HepG2 (cell line): ENCODE data around the gene TWNK. TPM values are rescaled to one million over a fixed set of nuclear protein-coding genes. Genes with fewer than 3 reads are reported as not detected.

Source experiments
- BHLHE40 ChIP-seq: IDR thresholded peaks from 2 replicates; pipeline ENCODE4 v1.6.1; 2011; ENCODE audit warnings: low read length, improper control_type of control experiment
- GATAD2A ChIP-seq: IDR thresholded peaks from 2 replicates; pipeline ENCODE4 v1.6.1; 2016
- HDAC2 ChIP-seq: sonication (generic); formaldehyde crosslinking; IDR thresholded peaks from 2 replicates; pipeline ENCODE4 v1.4.0; 2020; ENCODE audit warnings: missing genetic modification reagents
- HNRNPK ChIP-seq: fragments of 200-400 bp; formaldehyde crosslinking; IDR thresholded peaks from 2 replicates; pipeline ENCODE4 v1.6.1; 2018; ENCODE audit warnings: low read length, low read depth, moderate library complexity, mild to moderate bottlenecking; ENCODE audit not compliant: poor library complexity, severe bottlenecking
- KDM5B ChIP-seq: sonication (generic); formaldehyde crosslinking; IDR thresholded peaks from 2 replicates; pipeline ENCODE4 v1.4.0; 2020; ENCODE audit warnings: missing genetic modification reagents, mild to moderate bottlenecking, borderline replicate concordance
- MAZ ChIP-seq, 2 experiments: sonication (generic) in 1 of 2; formaldehyde crosslinking in 1 of 2; IDR thresholded peaks; 2 replicates each; pipeline versions ENCODE4 v1.5.0 to v1.6.1; 2012 to 2020; ENCODE audit warnings: low read depth in 2 of 2, mild to moderate bottlenecking in 2 of 2, borderline replicate concordance in 1 of 2, improper control_type of control experiment in 1 of 2, low read length in 1 of 2, missing genetic modification reagents in 1 of 2, moderate library complexity in 1 of 2
- MXD4 ChIP-seq: IDR thresholded peaks from 2 replicates; pipeline ENCODE4 v1.6.1; 2016; ENCODE audit warnings: mild to moderate bottlenecking, missing biosample characterization, missing genetic modification reagents
- POLR2G ChIP-seq: fragments of 200-400 bp; formaldehyde crosslinking; IDR thresholded peaks from 2 replicates; pipeline ENCODE4 v1.6.1; 2018; ENCODE audit warnings: mild to moderate bottlenecking, low read depth, low read length, moderate library complexity
- RAD51 ChIP-seq: fragments of 450-650 bp; IDR thresholded peaks from 2 replicates; pipeline ENCODE4 v1.6.1; 2016; ENCODE audit warnings: borderline replicate concordance
- SALL1 ChIP-seq: sonication (generic); formaldehyde crosslinking; IDR thresholded peaks from 2 replicates; pipeline ENCODE4 v1.8.0; 2022; ENCODE audit warnings: mild to moderate bottlenecking, missing genetic modification reagents
- SP4 ChIP-seq: sonication (generic); formaldehyde crosslinking; IDR thresholded peaks from 2 replicates; pipeline ENCODE4 v1.8.1; 2023; ENCODE audit warnings: mild to moderate bottlenecking, missing genetic modification reagents
- ZEB1 ChIP-seq: IDR thresholded peaks from 2 replicates; pipeline ENCODE4 v1.6.1; 2012; ENCODE audit warnings: mild to moderate bottlenecking, low read depth, inconsistent platforms; ENCODE audit not compliant: insufficient replicate concordance
- ZGPAT ChIP-seq: IDR thresholded peaks from 2 replicates; pipeline ENCODE4 v1.6.1; 2016; ENCODE audit warnings: mild to moderate bottlenecking
- ZNF264 ChIP-seq: sonication (generic); formaldehyde crosslinking; IDR thresholded peaks from 2 replicates; pipeline ENCODE4 v1.4.0; 2020; ENCODE audit warnings: missing genetic modification reagents
- ZNF276 ChIP-seq: sonication (generic); formaldehyde crosslinking; IDR thresholded peaks from 2 replicates; pipeline ENCODE4 v1.4.0; 2020; ENCODE audit warnings: mild to moderate bottlenecking, low read depth, missing genetic modification reagents
- ZNF468 ChIP-seq: sonication (generic); formaldehyde crosslinking; IDR thresholded peaks from 2 replicates; pipeline ENCODE4 v1.8.0; 2022; ENCODE audit warnings: mild to moderate bottlenecking, moderate library complexity, missing genetic modification reagents
- ZNF616 ChIP-seq: sonication (generic); formaldehyde crosslinking; IDR thresholded peaks from 2 replicates; pipeline ENCODE4 v1.5.0; 2020; ENCODE audit warnings: low read depth, mild to moderate bottlenecking, missing genetic modification reagents
- polyA plus RNA-seq, 8 experiments: library from polyadenylated mRNA; depleted of rRNA in 3 of 8; stranded (reverse) in 7 of 8; unstranded in 1 of 8; fragments of >200 nt; fragmentation: Illumina TruSeq in 4 of 8; extraction: Trizol in 4 of 8; gene quantifications; 2 replicates each; pipeline versions ENCODE4 v1.2.1 to v1.2.3, GENCODE V29; 2011 to 2016; ENCODE audit warnings: low read depth in 4 of 8, missing spikeins in 1 of 8, mixed read lengths in 1 of 8; ENCODE audit not compliant: insufficient read depth in 1 of 8
- total RNA-seq, 5 experiments: library from RNA; depleted of rRNA; stranded (reverse); fragments of >200 nt; fragmentation: Illumina TruSeq; extraction: Trizol; gene quantifications; 2 replicates each; pipeline ENCODE4 v1.2.3, GENCODE V29; 2016; ENCODE audit warnings: low read depth in 1 of 5
- TF ChIP-seq, protein P1 (sequence below): sonication (generic); formaldehyde crosslinking; IDR thresholded peaks from 2 replicates; pipeline ENCODE4 v1.4.0; 2020; ENCODE audit warnings: missing genetic modification reagents
- TF ChIP-seq, protein P2 (sequence below): IDR thresholded peaks from 2 replicates; pipeline ENCODE4 v1.6.1; 2016; ENCODE audit warnings: missing compliant biosample characterization, missing genetic modification reagents, borderline replicate concordance

TWNK gene
- total and polyA plus RNA-seq, 2 of the 13 experiments (the other 11 are each of a cell fraction or from before 2014, with no cell fraction given): 10.7 to 16.5 TPM

DNA sequence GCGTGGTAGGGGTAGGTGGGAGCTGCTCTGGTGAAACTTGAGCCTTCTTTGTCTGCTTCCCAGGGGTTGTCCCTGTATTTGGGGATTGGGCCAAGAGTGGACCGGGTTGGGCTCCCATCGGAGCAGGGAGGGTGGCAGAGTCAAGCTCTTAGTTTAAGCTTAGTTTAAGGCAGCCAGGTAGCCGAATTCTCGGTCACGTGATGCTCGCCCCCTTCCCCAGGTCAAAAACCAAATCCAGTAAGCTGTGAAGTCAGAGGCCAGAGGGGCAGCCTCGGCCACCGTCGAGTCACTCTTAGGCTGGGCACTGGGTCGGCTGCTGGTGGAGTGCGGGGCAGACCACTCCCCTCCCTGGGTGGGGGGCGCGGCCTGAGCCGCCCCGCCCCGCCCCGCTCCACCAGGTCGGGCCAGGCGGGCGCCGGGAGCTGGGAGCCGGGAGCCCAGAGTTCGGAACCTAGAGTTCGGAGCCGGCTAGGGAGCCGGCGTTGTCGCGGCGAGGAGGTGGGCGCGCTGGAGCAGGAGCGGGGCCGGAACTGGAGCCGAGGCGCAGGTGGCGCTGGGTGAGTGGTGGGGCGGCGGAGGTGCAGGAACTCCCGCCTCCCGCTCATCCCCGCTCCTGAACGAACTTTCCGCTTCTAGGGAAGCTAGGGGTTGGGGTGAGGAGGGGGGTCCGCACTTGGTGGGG lies 9.5 kb downstream of the TWNK start (continued):
- TF ChIP-seq MAZ (IDR thresholded peaks at IDR 0.05; ENCODE audit: borderline replicate concordance, low read depth, low read length): no peak
- 0 out of 2 replicates have a peak, but pooled peaks have one; percentile 37 for TF ChIP-seq MAZ (CRISPR knock-in tag; IDR thresholded peaks at IDR 0.05; ENCODE audit: low read depth)
- 0 out of 2 replicates have a peak, but pooled peaks have one; percentile 44 for TF ChIP-seq SP4 (CRISPR knock-in tag)
- 0 out of 2 replicates have a peak, but pooled peaks have one; percentile 44 for TF ChIP-seq ZNF616 (CRISPR knock-in tag)
- TF ChIP-seq KDM5B (CRISPR knock-in tag): peak; percentile 25; the same call in 1 of the 2 replicates
- TF ChIP-seq ZNF468 (CRISPR knock-in tag): 0 out of 2 replicates have a peak, but pooled peaks have one; percentile 59
- TF ChIP-seq, protein P1, sequence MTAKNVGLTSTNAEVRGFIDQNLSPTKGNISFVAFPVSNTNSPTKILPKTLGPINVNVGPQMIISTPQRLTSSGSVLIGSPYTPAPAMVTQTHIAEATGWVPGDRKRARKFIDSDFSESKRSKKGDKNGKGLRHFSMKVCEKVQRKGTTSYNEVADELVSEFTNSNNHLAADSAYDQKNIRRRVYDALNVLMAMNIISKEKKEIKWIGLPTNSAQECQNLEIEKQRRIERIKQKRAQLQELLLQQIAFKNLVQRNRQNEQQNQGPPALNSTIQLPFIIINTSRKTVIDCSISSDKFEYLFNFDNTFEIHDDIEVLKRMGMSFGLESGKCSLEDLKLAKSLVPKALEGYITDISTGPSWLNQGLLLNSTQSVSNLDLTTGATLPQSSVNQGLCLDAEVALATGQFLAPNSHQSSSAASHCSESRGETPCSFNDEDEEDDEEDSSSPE: 0 out of 2 replicates have a peak, but pooled peaks have one; percentile 9
- TF ChIP-seq SALL1 (CRISPR knock-in tag): no peak; the same call in 1 of the 2 replicates
- TF ChIP-seq, protein P2, sequence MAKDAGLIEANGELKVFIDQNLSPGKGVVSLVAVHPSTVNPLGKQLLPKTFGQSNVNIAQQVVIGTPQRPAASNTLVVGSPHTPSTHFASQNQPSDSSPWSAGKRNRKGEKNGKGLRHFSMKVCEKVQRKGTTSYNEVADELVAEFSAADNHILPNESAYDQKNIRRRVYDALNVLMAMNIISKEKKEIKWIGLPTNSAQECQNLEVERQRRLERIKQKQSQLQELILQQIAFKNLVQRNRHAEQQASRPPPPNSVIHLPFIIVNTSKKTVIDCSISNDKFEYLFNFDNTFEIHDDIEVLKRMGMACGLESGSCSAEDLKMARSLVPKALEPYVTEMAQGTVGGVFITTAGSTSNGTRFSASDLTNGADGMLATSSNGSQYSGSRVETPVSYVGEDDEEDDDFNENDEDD (CRISPR knock-in tag): peak; percentile 42; the same call in 1 of the 2 replicates
- peak; percentile 23 for TF ChIP-seq HNRNPK
- no peak for TF ChIP-seq HDAC2 (CRISPR knock-in tag)
- no peak for TF ChIP-seq ZGPAT (CRISPR knock-in tag)
- TF ChIP-seq ZNF276 (CRISPR knock-in tag): 0 out of 2 replicates have a peak, but pooled peaks have one; percentile 9
- 0 out of 2 replicates have a peak, but pooled peaks have one; percentile 12 for TF ChIP-seq GATAD2A (CRISPR knock-in tag)
- TF ChIP-seq RAD51: peak; percentile 69; the same call in 1 of the 2 replicates
- TF ChIP-seq POLR2G: peak; percentile 56; the same call in 1 of the 2 replicates
- peak; percentile 33; the same call in 1 of the 2 replicates for TF ChIP-seq BHLHE40
- peak; percentile 12 for TF ChIP-seq ZEB1
- TF ChIP-seq ZNF264: no peak
- 0 out of 2 replicates have a peak, but pooled peaks have one; percentile 5 for TF ChIP-seq MXD4 (CRISPR knock-in tag)
